Naive thymus-derived CD4-positive, alpha-beta T cell (primary cell): ENCODE results near the gene NR3C2. TPM values are rescaled to one million over a fixed set of nuclear protein-coding genes. Genes with fewer than 3 reads are reported as not detected.

Source experiments
- ATAC-seq: fragments of 150-1000 bp; cut with Tn5 transposase; 2 replicates; pipeline ENCODE4 v1.10.0; 2021; ENCODE audit warnings: mild to moderate bottlenecking, moderate library complexity
- CTCF ChIA-PET: fragments of 350-600 bp; sonication (Branson Sonifier 250); formaldehyde crosslinking; loops from one replicate; lab custom pipeline; 2021; ENCODE audit warnings: antibody characterized with exemption; lab: Charles Lee
- POLR2A ChIA-PET: fragments of 350-600 bp; sonication (Branson Sonifier 250); formaldehyde crosslinking; loops from one replicate; lab custom pipeline; 2021; ENCODE audit warnings: antibody characterized with exemption, inconsistent platforms; lab: Charles Lee
- DNase-seq, 9 donors: peaks; one replicate each; pipeline versions ENCODE4 v3.0.0 to v3.0.0-alpha.2; 2020 to 2022; ENCODE audit warnings: mixed read lengths in 1 of 9
- H3K27ac ChIP-seq: one replicate; pipeline ENCODE4 v1.7.0; 2013; ENCODE audit warnings: mild to moderate bottlenecking, low read depth, low read length, moderate library complexity
- H3K27me3 ChIP-seq, 2 donors: one replicate each; pipeline ENCODE4 v1.7.0; 2013; ENCODE audit warnings: low read length in 2 of 2, mild to moderate bottlenecking in 2 of 2, moderate library complexity in 2 of 2; ENCODE audit not compliant: control insufficient read depth in 2 of 2, insufficient read depth in 2 of 2
- H3K36me3 ChIP-seq, 3 experiments: 1 replicate in 2 of 3; 2 replicates in 1 of 3; pipeline ENCODE4 v1.7.0; 2013; ENCODE audit warnings: low read length in 3 of 3, mild to moderate bottlenecking in 3 of 3, moderate library complexity in 1 of 3; ENCODE audit not compliant: insufficient read depth in 3 of 3, control insufficient read depth in 2 of 3
- H3K4me1 ChIP-seq, 2 donors: one replicate each; pipeline ENCODE4 v1.7.0; 2013; ENCODE audit warnings: low read length in 2 of 2, mild to moderate bottlenecking in 2 of 2, moderate library complexity in 1 of 2; ENCODE audit not compliant: control insufficient read depth in 2 of 2, insufficient read depth in 2 of 2
- H3K4me3 ChIP-seq: 2 replicates; pipeline ENCODE4 v1.7.0; 2013; ENCODE audit warnings: mild to moderate bottlenecking, low read length
- H3K9me3 ChIP-seq, 3 experiments: 1 replicate in 2 of 3; 2 replicates in 1 of 3; pipeline ENCODE4 v1.7.0; 2013; ENCODE audit warnings: low read length in 3 of 3; ENCODE audit not compliant: control insufficient read depth in 2 of 3
- H3K27ac Mint-ChIP-seq, 9 donors: one replicate each; pipeline ENCODE4 v1.8.0; 2020 to 2022; ENCODE audit warnings: mixed read lengths in 9 of 9, mild to moderate bottlenecking in 8 of 9, moderate library complexity in 5 of 9, inconsistent platforms in 2 of 9
- H3K27me3 Mint-ChIP-seq, 5 donors: one replicate each; pipeline ENCODE4 v1.8.0; 2021 to 2022; ENCODE audit warnings: mixed read lengths in 5 of 5, mild to moderate bottlenecking in 1 of 5
- H3K36me3 Mint-ChIP-seq, 5 donors: one replicate each; pipeline ENCODE4 v1.8.0; 2020 to 2022; ENCODE audit warnings: mixed read lengths in 5 of 5, mild to moderate bottlenecking in 3 of 5, inconsistent platforms in 1 of 5
- H3K4me1 Mint-ChIP-seq, 7 donors: one replicate each; pipeline ENCODE4 v1.8.0; 2020 to 2022; ENCODE audit warnings: mixed read lengths in 7 of 7, mild to moderate bottlenecking in 3 of 7, inconsistent platforms in 1 of 7
- H3K4me3 Mint-ChIP-seq, 10 donors: one replicate each; pipeline ENCODE4 v1.8.0; 2020 to 2022; ENCODE audit warnings: mild to moderate bottlenecking in 10 of 10, mixed read lengths in 10 of 10, moderate library complexity in 6 of 10, inconsistent platforms in 2 of 10
- H3K9me3 Mint-ChIP-seq, 11 donors: one replicate each; pipeline ENCODE4 v1.8.0; 2020 to 2022; ENCODE audit warnings: mixed read lengths in 11 of 11, mild to moderate bottlenecking in 4 of 11, inconsistent platforms in 1 of 11, moderate library complexity in 1 of 11
- intact Hi-C, 2 donors: fragments of 100-400 bp; cut with micrococcal nuclease; formaldehyde crosslinking; loops; one replicate each; pipeline ENCODE4 v1.15.1; 2023
- polyA plus RNA-seq, 2 donors: library from polyadenylated mRNA; unstranded; fragments of 300-500 nt; fragmentation: Illumina TruSeq; gene quantifications; one replicate each; pipeline ENCODE4 v1.2.3, GENCODE V29; 2021
- total RNA-seq, 6 experiments: library from RNA in 5 of 6; stranded (reverse) in 5 of 6; gene quantifications; 1 replicate in 5 of 6; 2 replicates in 1 of 6; pipeline ENCODE4 v1.2.3 and lab custom pipeline; 2021 to 2026

NR3C2 gene
- total and polyA plus RNA-seq, 7 experiments from 2014 or later: 2.2 to 55.2 (median 38.6) TPM

DNA sequence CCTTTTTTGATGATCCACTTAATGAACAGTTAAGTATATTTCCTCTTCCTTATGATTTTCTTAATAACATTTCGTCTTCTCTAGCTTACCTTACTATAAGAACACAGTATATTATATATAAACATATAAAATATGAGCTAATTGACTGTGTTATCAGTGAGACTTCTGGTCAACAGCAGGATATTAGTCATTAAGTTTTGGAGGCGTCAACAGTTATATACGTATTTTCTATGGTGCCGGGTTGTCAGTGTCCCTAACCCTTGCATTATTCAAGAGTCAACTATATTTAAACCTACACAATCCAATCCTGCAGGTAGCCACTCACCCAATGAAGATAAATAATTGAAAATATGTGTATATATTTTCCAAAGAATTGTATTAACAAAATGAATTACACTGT lies 88.0 kb downstream of the NR3C2 start:
- no peak for ATAC-seq
- no peaks in the 10 kb centered on the region for H3K9me3 ChIP-seq
- peaks cover 8 to 11% of the 10 kb centered on the region in 2 donors for H3K4me1 ChIP-seq
- Mint-ChIP-seq H3K27me3 (no peaks in the 10 kb centered on the region), H3K27ac (no peak overlapping the region), H3K4me3 (peak overlapping the region in 1 of 10 donors; percentile 5), H3K36me3 (peaks cover 0 to 22% (median 7%) of the 10 kb centered on the region in 5 donors), H3K4me1 (peaks cover 5 to 73% (median 52%) of the 10 kb centered on the region in 7 donors), H3K9me3 (peaks cover 0 to 4% (median 0%) of the 10 kb centered on the region in 11 donors)
- H3K36me3 ChIP-seq: no peaks in the 10 kb centered on the region
- H3K4me3 ChIP-seq: no peak overlapping the region
- intact Hi-C loops: no loop called here
- ChIA-PET POLR2A (interaction anchor here (0.8 kb wide), 1 partner anchor 21 kb away, joined by 3 read pairs; no protein-coding TSS in a partner anchor), CTCF (no interaction called here)
- no peaks in the 10 kb centered on the region for H3K27me3 ChIP-seq
- H3K27ac ChIP-seq: no peak overlapping the region
- DNase-seq: no peak

DNA sequence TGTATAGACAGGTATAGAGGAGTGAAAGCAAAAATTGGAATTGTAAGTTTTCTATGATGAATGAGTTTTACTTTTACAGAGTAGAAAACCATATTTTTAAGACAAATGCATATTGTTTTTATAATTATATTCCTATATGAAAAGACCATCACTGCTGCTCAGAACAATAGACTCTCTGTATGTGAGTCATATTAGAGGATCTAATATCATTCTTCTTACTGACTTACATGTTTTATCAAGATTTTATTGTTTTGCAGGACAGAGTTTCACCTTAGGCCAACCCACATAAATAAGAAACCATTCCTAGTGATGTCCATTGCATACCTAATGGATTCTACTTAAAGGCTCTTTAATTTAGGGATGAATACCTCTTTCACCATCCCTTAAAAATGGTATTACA lies 88.6 kb downstream of the NR3C2 start:
- peaks cover 0 to 20% (median 7%) of the 10 kb centered on the region in 5 donors for H3K36me3 Mint-ChIP-seq
- H3K27me3 ChIP-seq: no peaks in the 10 kb centered on the region
- intact Hi-C loops: no loop called here
- no peaks in the 10 kb centered on the region for H3K9me3 ChIP-seq
- H3K4me1 ChIP-seq: peaks cover 8 to 11% of the 10 kb centered on the region in 2 donors
- no peak overlapping the region for H3K4me3 ChIP-seq
- no peaks in the 10 kb centered on the region for H3K27me3 Mint-ChIP-seq
- ATAC-seq (no peak), DNase-seq (no peak)
- no peak overlapping the region for H3K4me3 Mint-ChIP-seq
- peaks cover 0 to 4% (median 0%) of the 10 kb centered on the region in 11 donors for H3K9me3 Mint-ChIP-seq
- H3K27ac ChIP-seq: no peak overlapping the region
- no peak overlapping the region for H3K27ac Mint-ChIP-seq
- no peaks in the 10 kb centered on the region for H3K36me3 ChIP-seq
- ChIA-PET POLR2A (no interaction called here), CTCF (no interaction called here)
- H3K4me1 Mint-ChIP-seq: peaks cover 5 to 73% (median 52%) of the 10 kb centered on the region in 7 donors

DNA sequence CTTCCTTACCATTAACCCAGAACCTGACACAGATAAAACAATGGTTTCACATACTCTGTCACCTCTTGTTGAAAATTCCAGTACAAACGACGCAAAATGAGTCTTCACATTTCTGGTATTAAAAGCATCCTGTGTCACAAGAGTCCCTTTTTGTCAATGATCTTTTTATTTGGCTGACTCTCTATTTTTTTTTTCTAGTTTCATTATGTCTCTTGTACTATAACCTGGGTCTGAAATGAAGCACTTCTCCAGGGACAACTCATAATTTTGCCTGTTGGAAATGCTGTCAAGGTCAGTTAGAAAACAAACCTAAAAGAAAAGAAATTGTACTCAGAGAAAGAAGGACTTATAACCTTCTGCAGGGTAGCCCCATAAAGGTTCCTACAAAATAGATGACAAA lies 93.1 kb downstream of the NR3C2 start:
- Histone ChIP-seq H3K9me3 (no peaks in the 10 kb centered on the region), H3K27ac (no peak overlapping the region), H3K27me3 (no peaks in the 10 kb centered on the region), H3K4me1 (no peaks in the 10 kb centered on the region), H3K4me3 (no peak overlapping the region), H3K36me3 (no peaks in the 10 kb centered on the region)
- Mint-ChIP-seq H3K27me3 (no peaks in the 10 kb centered on the region), H3K36me3 (peaks cover 0 to 29% (median 13%) of the 10 kb centered on the region in 5 donors), H3K4me3 (peak overlapping the region in 2 of 10 donors; percentile 1 to 4), H3K27ac (peak overlapping the region in 1 of 9 donors; percentile 31), H3K9me3 (peaks cover 0 to 6% (median 1%) of the 10 kb centered on the region in 11 donors), H3K4me1 (peaks cover 0 to 79% (median 65%) of the 10 kb centered on the region in 7 donors)
- ChIA-PET POLR2A (no interaction called here), CTCF (no interaction called here)
- ATAC-seq (no peak), DNase-seq (no peak)
- intact Hi-C loops: loop anchor here in 1 of 2 donors (2.0 kb wide), 1 partner anchor 14 kb away; no protein-coding TSS in a partner anchor

DNA sequence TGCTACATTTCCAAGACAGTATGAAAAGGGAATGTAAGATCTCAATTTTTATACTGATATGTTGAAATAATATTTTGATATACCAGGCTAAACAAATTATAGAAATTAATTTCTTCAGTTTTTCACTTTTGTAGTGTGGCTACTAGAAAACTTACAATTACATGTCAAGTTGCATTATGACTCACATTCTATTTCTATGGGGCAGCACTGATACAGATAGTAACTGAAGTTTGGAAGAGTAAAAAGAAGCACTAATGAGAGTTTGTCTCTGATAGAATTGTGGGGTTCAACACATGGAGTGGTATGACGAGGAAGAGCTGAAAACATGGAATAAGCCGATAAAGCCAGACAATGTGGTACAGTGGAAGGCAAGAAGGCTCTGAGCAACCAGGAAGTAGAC lies 95.6 kb downstream of the NR3C2 start:
- no peak overlapping the region for H3K27ac Mint-ChIP-seq
- Histone ChIP-seq H3K9me3 (no peaks in the 10 kb centered on the region), H3K27ac (no peak overlapping the region), H3K36me3 (no peaks in the 10 kb centered on the region), H3K4me1 (no peaks in the 10 kb centered on the region), H3K4me3 (no peak overlapping the region), H3K27me3 (no peaks in the 10 kb centered on the region)
- no peak overlapping the region for H3K4me3 Mint-ChIP-seq
- intact Hi-C loops: no loop called here
- H3K9me3 Mint-ChIP-seq: peaks cover 0 to 6% (median 3%) of the 10 kb centered on the region in 11 donors
- no peak for DNase-seq
- peaks cover 0 to 29% (median 12%) of the 10 kb centered on the region in 5 donors for H3K36me3 Mint-ChIP-seq
- CTCF ChIA-PET: no interaction called here
- H3K27me3 Mint-ChIP-seq: no peaks in the 10 kb centered on the region
- POLR2A ChIA-PET: no interaction called here
- ATAC-seq: no peak
- H3K4me1 Mint-ChIP-seq: peaks cover 0 to 67% (median 61%) of the 10 kb centered on the region in 7 donors

DNA sequence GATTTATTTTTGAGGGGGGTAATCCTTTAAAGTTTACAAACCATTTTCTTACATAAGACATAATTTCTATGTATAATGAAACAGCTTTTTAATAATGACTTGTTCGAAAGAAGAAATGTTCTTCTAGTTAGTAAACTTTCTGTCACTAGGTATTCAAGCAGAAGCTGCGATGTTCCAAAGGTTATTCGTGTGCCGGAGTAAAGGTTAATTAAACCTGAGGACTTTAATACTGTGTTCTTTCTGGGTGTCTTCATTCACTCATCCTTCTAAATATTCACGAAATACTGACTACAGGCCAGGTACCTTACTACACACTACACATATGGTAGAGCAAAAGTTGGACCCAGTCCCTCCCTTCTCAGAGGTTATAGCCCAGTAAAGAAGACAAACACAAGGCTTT lies 96.7 kb downstream of the NR3C2 start:
- POLR2A ChIA-PET: no interaction called here
- Histone ChIP-seq H3K4me1 (no peaks in the 10 kb centered on the region), H3K27me3 (no peaks in the 10 kb centered on the region), H3K27ac (no peak overlapping the region), H3K9me3 (no peaks in the 10 kb centered on the region), H3K36me3 (no peaks in the 10 kb centered on the region), H3K4me3 (no peak overlapping the region)
- Mint-ChIP-seq H3K4me1 (peaks cover 0 to 66% (median 54%) of the 10 kb centered on the region in 7 donors), H3K36me3 (peaks cover 0 to 27% (median 12%) of the 10 kb centered on the region in 5 donors), H3K4me3 (no peak overlapping the region), H3K27ac (peak overlapping the region in 1 of 9 donors; percentile 35), H3K9me3 (peaks cover under 1 to 18% (median 9%) of the 10 kb centered on the region in 11 donors), H3K27me3 (no peaks in the 10 kb centered on the region)
- no peak for ATAC-seq
- CTCF ChIA-PET: no interaction called here
- no peak for DNase-seq
- intact Hi-C loops: no loop called here

DNA sequence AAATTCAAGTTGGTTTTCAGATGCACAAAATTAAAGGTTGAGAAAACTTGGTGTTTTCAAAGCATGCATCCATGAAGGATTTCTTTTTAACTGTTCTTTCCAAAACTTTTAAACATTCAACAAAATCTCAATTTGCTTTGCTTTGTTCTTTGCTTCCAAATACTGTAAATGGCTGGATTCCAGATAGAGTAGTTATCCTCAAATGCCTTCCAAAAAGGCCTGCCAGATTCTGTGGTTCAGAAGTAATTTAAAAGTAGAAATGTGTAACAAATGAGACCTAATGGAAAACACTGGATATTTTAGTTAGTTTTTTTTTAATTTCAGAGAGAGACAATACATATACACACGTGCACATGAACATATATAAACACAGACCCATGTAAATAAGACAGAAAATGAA lies 97.3 kb downstream of the NR3C2 start:
- Mint-ChIP-seq H3K9me3 (peaks cover 3 to 24% (median 15%) of the 10 kb centered on the region in 11 donors), H3K4me1 (peaks cover 0 to 66% (median 52%) of the 10 kb centered on the region in 7 donors), H3K27me3 (no peaks in the 10 kb centered on the region), H3K4me3 (no peak overlapping the region), H3K36me3 (peaks cover 0 to 33% (median 18%) of the 10 kb centered on the region in 5 donors), H3K27ac (no peak overlapping the region)
- Histone ChIP-seq H3K36me3 (no peaks in the 10 kb centered on the region), H3K9me3 (no peaks in the 10 kb centered on the region), H3K4me1 (no peaks in the 10 kb centered on the region), H3K4me3 (no peak overlapping the region), H3K27me3 (no peaks in the 10 kb centered on the region), H3K27ac (no peak overlapping the region)
- DNase-seq (no peak), ATAC-seq (no peak)
- ChIA-PET CTCF (no interaction called here), POLR2A (no interaction called here)
- intact Hi-C loops: no loop called here

DNA sequence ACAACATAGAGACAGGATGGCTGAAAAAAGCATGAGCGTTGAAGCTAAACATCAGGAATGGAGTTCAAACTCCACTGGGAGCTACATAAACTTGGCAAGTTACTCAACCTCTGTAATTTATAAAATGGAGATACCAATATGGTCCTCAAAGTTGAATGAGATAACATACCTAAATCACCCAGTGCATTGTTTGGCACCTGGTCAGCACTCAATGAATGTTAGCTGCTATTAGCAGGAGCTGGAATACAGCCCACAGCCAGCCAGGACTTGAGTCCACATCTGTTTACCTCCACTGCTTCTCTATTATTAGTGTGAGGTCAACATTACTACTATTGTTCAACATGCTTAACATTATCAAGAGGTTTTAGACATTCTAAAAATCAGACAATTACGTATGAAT lies 97.9 kb downstream of the NR3C2 start:
- Histone ChIP-seq H3K36me3 (no peaks in the 10 kb centered on the region), H3K4me3 (no peak overlapping the region), H3K4me1 (no peaks in the 10 kb centered on the region), H3K9me3 (no peaks in the 10 kb centered on the region), H3K27ac (no peak overlapping the region), H3K27me3 (no peaks in the 10 kb centered on the region)
- Mint-ChIP-seq H3K9me3 (peaks cover 3 to 29% (median 20%) of the 10 kb centered on the region in 11 donors), H3K4me3 (no peak overlapping the region), H3K27ac (no peak overlapping the region), H3K27me3 (no peaks in the 10 kb centered on the region), H3K36me3 (peaks cover 0 to 39% (median 24%) of the 10 kb centered on the region in 5 donors), H3K4me1 (peaks cover 0 to 64% (median 47%) of the 10 kb centered on the region in 7 donors)
- no peak for ATAC-seq
- CTCF ChIA-PET: interaction anchor here (0.6 to 0.7 kb wide), 2 partner anchors 20 to 170 kb away, joined by 3 to 5 read pairs; no protein-coding TSS in a partner anchor
- DNase-seq: no peak
- POLR2A ChIA-PET: no interaction called here
- intact Hi-C loops: no loop called here
